Common myeloid progenitor, CD34-positive (primary cell): ENCODE data around the gene TNIK.
A peak's percentile ranks its signal among the peaks of the same experiment; 100 is the strongest.

Source experiments
- CTCF ChIA-PET: fragments of 350-600 bp; sonication (Branson Sonifier 250); formaldehyde crosslinking; loops from one replicate; lab custom pipeline; 2021; ENCODE audit warnings: antibody characterized with exemption; lab: Charles Lee
- POLR2A ChIA-PET: fragments of 350-600 bp; sonication (Branson Sonifier 250); formaldehyde crosslinking; loops from one replicate; lab custom pipeline; 2021; ENCODE audit warnings: antibody characterized with exemption; lab: Charles Lee
- DNase-seq, 3 donors: peaks; one replicate each; pipeline versions ENCODE4 v3.0.0 to v3.0.0-alpha.2; 2013
- H3K27ac ChIP-seq, 2 experiments: 1 replicate in 1 of 2; 2 replicates in 1 of 2; pipeline ENCODE4 v1.7.0; 2013; ENCODE audit warnings: inconsistent platforms in 2 of 2, low read length in 2 of 2, mild to moderate bottlenecking in 2 of 2, low read depth in 1 of 2, moderate library complexity in 1 of 2; ENCODE audit not compliant: severe bottlenecking in 2 of 2, insufficient read depth in 1 of 2, poor library complexity in 1 of 2
- H3K27me3 ChIP-seq, 5 experiments: replicated peaks in 2 of 5; 1 replicate in 3 of 5; 2 replicates in 2 of 5; pipeline versions ENCODE4 v1.6.1 to v1.7.0; 2013; ENCODE audit warnings: low read length in 4 of 5, mild to moderate bottlenecking in 2 of 5, moderate library complexity in 2 of 5, inconsistent platforms in 1 of 5; ENCODE audit not compliant: insufficient read depth in 5 of 5, control insufficient read depth in 4 of 5
- H3K36me3 ChIP-seq, 4 experiments: 1 replicate in 2 of 4; 2 replicates in 2 of 4; pipeline versions ENCODE4 v1.6.1 to v1.7.0; 2013; ENCODE audit warnings: low read length in 3 of 4, control low read depth in 1 of 4, mild to moderate bottlenecking in 1 of 4; ENCODE audit not compliant: control insufficient read depth in 4 of 4, insufficient read depth in 4 of 4
- H3K4me1 ChIP-seq, 4 experiments: 1 replicate in 3 of 4; 2 replicates in 1 of 4; pipeline versions ENCODE4 v1.6.1 to v1.7.1; 2013; ENCODE audit warnings: low read length in 3 of 4, mild to moderate bottlenecking in 3 of 4, control low read depth in 1 of 4, inconsistent platforms in 1 of 4, moderate library complexity in 1 of 4; ENCODE audit not compliant: control insufficient read depth in 4 of 4, insufficient read depth in 4 of 4; ENCODE audit errors: control extremely low read depth in 1 of 4
- H3K4me3 ChIP-seq, 7 experiments: 1 replicate in 4 of 7; 2 replicates in 3 of 7; pipeline versions ENCODE4 v1.5.1 to v1.7.0; 2013; ENCODE audit warnings: mild to moderate bottlenecking in 7 of 7, low read length in 6 of 7, moderate library complexity in 6 of 7, inconsistent platforms in 2 of 7, low read depth in 2 of 7, control low read depth in 1 of 7; ENCODE audit not compliant: insufficient read depth in 4 of 7, control insufficient read depth in 1 of 7; ENCODE audit errors: extremely low read depth in 1 of 7
- H3K9me3 ChIP-seq, 5 experiments: 1 replicate in 4 of 5; 2 replicates in 1 of 5; pipeline versions ENCODE4 v1.6.1 to v1.7.1; 2013; ENCODE audit warnings: low read length in 4 of 5, mild to moderate bottlenecking in 2 of 5, inconsistent platforms in 1 of 5, low read depth in 1 of 5, moderate library complexity in 1 of 5; ENCODE audit not compliant: control insufficient read depth in 4 of 5, insufficient read depth in 2 of 5; ENCODE audit errors: control extremely low read depth in 1 of 5
- WGBS: methylation state at CpG from one replicate; pipeline ENCODE4 v1.1.5; 2013; ENCODE audit not compliant: insufficient coverage; 5-methylcytosine and 5-hydroxymethylcytosine counted together

TNIK gene

DNA sequence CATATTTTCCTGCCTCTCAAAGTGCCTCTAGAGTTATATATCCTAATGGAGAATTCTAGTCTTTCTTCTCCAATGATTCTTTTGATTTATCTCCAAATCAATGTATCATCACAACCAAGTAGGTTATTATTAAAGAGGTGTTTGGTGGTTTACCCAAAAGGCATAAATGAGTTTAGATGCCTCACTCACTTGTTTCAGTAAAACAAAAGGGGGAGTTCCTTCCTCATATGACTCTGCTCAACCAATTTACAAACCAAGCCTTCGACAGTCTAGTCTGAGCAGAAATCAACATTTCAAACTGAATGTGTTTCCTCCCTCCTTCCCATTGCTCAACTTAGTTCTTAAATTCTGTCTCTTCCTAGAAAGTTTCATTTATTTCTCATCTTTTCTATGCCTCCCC lies 116.5 kb downstream of the TNIK start:
- peaks cover 0 to 6% (median 0%) of the 10 kb centered on the region in 5 experiments for H3K9me3 ChIP-seq
- no peaks in the 10 kb centered on the region for H3K27me3 ChIP-seq
- no peak overlapping the region for H3K27ac ChIP-seq
- CTCF ChIA-PET = no interaction called here
- peak; percentile 16 to 69 (median 60) for DNase-seq
- no peaks in the 10 kb centered on the region for H3K36me3 ChIP-seq
- H3K4me3 ChIP-seq = no peak overlapping the region
- POLR2A ChIA-PET = no interaction called here
- peaks cover 13 to 47% (median 26%) of the 10 kb centered on the region in 4 experiments for H3K4me1 ChIP-seq
- WGBS = 0% methylated on average over 1 of the region's 1 CpG

DNA sequence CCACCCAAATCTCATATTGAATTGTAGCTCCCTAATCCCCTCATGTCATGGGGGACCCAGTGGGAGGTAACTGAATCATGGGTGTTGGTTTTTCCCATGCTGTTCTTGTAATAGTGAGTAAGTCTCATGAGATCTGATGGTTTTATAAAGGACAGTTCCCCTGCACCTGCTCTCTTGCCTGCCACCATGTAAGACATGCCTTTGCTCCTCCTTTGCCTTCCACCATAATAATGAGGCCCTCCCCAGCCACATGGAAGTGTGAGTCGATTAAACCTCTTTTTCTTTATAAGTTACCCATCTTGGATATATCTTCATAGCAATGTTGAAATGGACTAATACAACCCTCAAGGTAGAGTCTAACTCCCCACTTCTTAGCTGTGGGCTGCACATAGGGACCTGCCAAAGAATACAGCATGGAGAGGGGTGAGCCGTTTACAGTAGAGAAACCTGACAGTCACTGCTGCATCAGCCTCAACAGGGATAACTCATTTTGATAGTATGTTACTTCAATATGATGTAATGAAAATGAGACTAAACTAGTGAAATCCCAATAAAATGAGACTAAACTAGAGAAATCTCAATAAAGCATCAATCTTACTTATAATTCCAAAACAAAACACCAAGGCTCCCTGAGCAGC lies 117.3 kb downstream of the TNIK start:
- WGBS = no CpG with 5 or more reads among the region's 2 CpGs

DNA sequence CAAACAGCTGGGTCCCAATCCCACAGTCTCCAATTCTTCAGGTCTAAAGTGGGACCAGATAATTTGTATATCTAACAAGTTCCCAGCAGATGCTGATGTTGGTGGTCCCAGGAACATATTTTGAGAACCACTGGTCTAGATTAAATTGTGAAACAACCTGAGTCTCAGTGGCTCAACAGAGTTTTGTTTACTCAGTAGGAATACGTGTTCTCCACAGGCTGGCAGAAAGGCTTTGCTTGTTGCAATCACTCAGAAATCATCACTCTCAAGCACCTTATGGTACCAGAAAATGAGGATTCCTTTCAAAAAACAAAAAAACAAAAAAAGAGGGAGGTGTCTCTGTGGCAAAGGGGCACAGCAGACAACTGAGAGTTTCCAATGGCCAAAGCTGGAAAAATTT lies 118.0 kb downstream of the TNIK start:
- Histone ChIP-seq H3K4me1 (peaks cover 6 to 32% (median 16%) of the 10 kb centered on the region in 4 experiments), H3K9me3 (peaks cover 0 to 6% (median 0%) of the 10 kb centered on the region in 5 experiments), H3K27ac (no peak overlapping the region), H3K4me3 (no peak overlapping the region), H3K36me3 (no peaks in the 10 kb centered on the region), H3K27me3 (no peaks in the 10 kb centered on the region)
- ChIA-PET POLR2A (no interaction called here), CTCF (interaction anchor here (0.9 kb wide), 1 partner anchor 8 kb away, joined by 3 read pairs; no protein-coding TSS in a partner anchor)
- WGBS = no CpG with 5 or more reads among the region's 1 CpG
- no peak for DNase-seq

More for the DNA sequence above, 117.3 kb downstream of the TNIK start:
- Histone ChIP-seq H3K4me3 (no peak overlapping the region), H3K36me3 (no peaks in the 10 kb centered on the region), H3K27me3 (no peaks in the 10 kb centered on the region), H3K4me1 (peaks cover 12 to 39% (median 20%) of the 10 kb centered on the region in 4 experiments), H3K9me3 (peaks cover 0 to 6% (median 0%) of the 10 kb centered on the region in 5 experiments), H3K27ac (no peak overlapping the region)
- CTCF ChIA-PET = no interaction called here
- no peak for DNase-seq
- POLR2A ChIA-PET = no interaction called here

DNA sequence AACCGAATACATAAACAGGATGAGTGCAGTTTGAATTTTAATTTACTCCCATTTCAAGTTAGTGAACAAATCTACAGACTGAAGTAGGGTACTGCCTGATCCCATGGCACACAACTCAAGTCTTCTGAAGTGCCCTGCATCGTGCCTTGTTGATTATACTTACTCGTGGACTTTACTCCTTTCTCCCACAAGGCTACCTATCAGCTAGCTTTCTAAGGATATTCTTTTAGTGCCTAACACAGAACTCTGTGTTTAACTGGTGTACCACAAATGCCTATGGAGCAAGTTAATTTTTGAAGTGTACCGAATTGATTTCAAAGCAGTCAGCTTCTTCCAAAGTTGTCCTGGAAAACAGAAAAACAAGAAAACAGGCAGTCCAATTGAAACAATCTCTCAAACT lies 119.8 kb downstream of the TNIK start:
- peaks cover 3 to 21% (median 8%) of the 10 kb centered on the region in 4 experiments for H3K4me1 ChIP-seq
- 93% methylated on average over 2 of the region's 4 CpGs for WGBS
- POLR2A ChIA-PET = no interaction called here
- H3K27ac ChIP-seq = no peak overlapping the region
- H3K36me3 ChIP-seq = no peaks in the 10 kb centered on the region
- DNase-seq = no peak
- CTCF ChIA-PET = interaction anchor here (1.3 kb wide), 1 partner anchor 12 kb away, joined by 5 read pairs; no protein-coding TSS in a partner anchor
- H3K27me3 ChIP-seq = no peaks in the 10 kb centered on the region
- peaks cover 0 to 6% (median 0%) of the 10 kb centered on the region in 5 experiments for H3K9me3 ChIP-seq
- H3K4me3 ChIP-seq = no peak overlapping the region

DNA sequence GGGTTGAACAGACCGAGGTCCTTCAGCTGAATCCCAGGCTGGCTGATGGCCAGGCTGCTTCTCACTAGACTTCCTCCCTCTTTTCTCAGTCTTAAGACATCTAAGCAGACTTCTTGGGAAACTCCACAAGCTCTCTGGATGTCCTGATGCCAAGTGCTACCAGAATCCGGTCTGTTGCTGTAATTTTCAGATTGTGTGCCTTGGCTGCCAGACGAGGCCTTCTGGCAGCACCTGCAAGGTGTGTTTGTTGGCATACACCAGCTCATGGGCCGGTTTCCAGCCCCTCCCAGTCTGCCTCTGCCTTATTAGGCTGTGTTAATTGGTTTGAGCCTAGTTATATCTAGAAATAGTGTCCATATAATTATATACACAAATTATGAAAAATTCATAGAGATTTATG lies 120.6 kb downstream of the TNIK start:
- Histone ChIP-seq H3K27ac (no peak overlapping the region), H3K4me1 (peaks cover 2 to 16% (median 8%) of the 10 kb centered on the region in 4 experiments), H3K4me3 (no peak overlapping the region), H3K27me3 (no peaks in the 10 kb centered on the region), H3K9me3 (peaks cover 0 to 6% (median 0%) of the 10 kb centered on the region in 5 experiments), H3K36me3 (no peaks in the 10 kb centered on the region)
- no peak for DNase-seq
- POLR2A ChIA-PET = no interaction called here
- 76% methylated on average over 2 of the region's 4 CpGs for WGBS
- CTCF ChIA-PET = no interaction called here

DNA sequence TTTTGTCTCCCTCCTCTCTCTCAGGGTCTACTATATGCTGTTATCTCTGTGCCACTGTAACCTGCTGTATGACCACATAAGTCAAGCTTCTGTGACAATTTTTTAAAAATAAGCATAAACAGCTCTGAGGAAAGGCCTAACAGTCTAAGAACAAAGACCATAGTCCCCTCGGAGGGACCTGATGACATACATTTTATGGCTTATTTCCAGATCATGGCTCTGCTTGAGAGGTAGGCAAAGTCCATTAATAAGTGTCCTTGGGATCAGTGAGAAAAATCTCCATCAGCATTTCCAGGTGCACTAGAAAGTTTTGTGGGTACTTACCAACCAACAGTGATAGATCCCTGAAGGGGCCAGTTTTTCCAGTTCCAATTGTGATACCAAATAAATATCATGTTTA lies 123.8 kb downstream of the TNIK start:
- Histone ChIP-seq H3K36me3 (no peaks in the 10 kb centered on the region), H3K9me3 (no peaks in the 10 kb centered on the region), H3K27ac (no peak overlapping the region), H3K4me3 (no peak overlapping the region), H3K4me1 (peaks cover 0 to 3% (median under 1%) of the 10 kb centered on the region in 4 experiments), H3K27me3 (no peaks in the 10 kb centered on the region)
- POLR2A ChIA-PET = no interaction called here
- CTCF ChIA-PET = interaction anchor here (1.2 kb wide), 1 partner anchor 8 kb away, joined by 3 read pairs; no protein-coding TSS in a partner anchor
- no CpG with 5 or more reads among the region's 1 CpG for WGBS
- no peak for DNase-seq

DNA sequence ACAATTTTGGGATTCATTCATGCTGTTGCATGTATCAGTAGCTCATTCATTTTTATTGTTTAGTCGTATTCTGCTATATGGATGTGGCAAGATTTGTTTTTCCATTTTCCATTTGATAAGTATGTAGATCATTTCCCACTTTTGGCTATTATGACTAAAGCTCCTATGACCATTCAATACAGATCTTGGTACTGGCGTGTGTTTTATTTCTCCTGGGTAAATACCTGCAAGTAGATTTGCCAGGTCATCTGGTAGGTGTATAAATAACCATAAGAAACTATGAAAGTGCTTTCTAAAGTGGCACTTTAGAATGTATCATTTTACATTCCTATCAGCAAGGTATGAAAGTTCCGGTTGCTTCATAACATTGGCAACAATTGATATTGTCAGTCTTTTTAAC lies 124.6 kb downstream of the TNIK start:
- H3K36me3 ChIP-seq = no peaks in the 10 kb centered on the region
- WGBS = no CpG with 5 or more reads among the region's 3 CpGs
- DNase-seq = no peak
- H3K4me1 ChIP-seq = peaks cover 0 to 3% (median under 1%) of the 10 kb centered on the region in 4 experiments
- H3K27me3 ChIP-seq = no peaks in the 10 kb centered on the region
- no peaks in the 10 kb centered on the region for H3K9me3 ChIP-seq
- H3K4me3 ChIP-seq = no peak overlapping the region
- no peak overlapping the region for H3K27ac ChIP-seq
- CTCF ChIA-PET = interaction anchor here (1.2 kb wide), 1 partner anchor 9 kb away, joined by 3 read pairs; no protein-coding TSS in a partner anchor
- POLR2A ChIA-PET = interaction anchor here (0.6 kb wide), 2 partner anchors 12 to 29 kb away, joined by 3 to 4 read pairs; no protein-coding TSS in a partner anchor
